Measurements from ENCODE around the gene SLC39A9. TPM values are rescaled to one million over a fixed set of nuclear protein-coding genes. Genes with fewer than 3 reads are reported as not detected.

The SLC39A9 gene
- total RNA-seq, 1 experiment from 2014 or later: 63.4 TPM

- Histone ChIP-seq H3K4me3 (ENCODE audit: low read depth in 2 of 2, low read length in 2 of 2) (no peak overlapping the region), H3K27me3 (ENCODE audit: control insufficient read depth, insufficient read depth, low read length) (no peaks in the 10 kb centered on the region), H3K4me1 (ENCODE audit: control insufficient read depth, insufficient read depth, low read length) (no peaks in the 10 kb centered on the region), H3K9me3 (ENCODE audit: control insufficient read depth, insufficient read depth, low read depth, low read length) (no peaks in the 10 kb centered on the region), H3K27ac (ENCODE audit: low read length) (no peak overlapping the region), H3K36me3 (ENCODE audit: control insufficient read depth, insufficient read depth, low read length) (no peaks in the 10 kb centered on the region)
- ATAC-seq (no peak), DNase-seq (ENCODE audit: low read depth, low spot score) (no peak)
- intact Hi-C loops (cut with micrococcal nuclease; ENCODE audit: unreplicated experiment) (no loop called here), in situ Hi-C loops (cut with HindIII; ENCODE audit: low pct_unique_long_range_greater_than_20kb, low sequenced_read_pairs) (no loop called here)
- CTCF ChIA-PET: interaction anchor here (0.5 to 0.6 kb wide), 2 partner anchors 220 to 810 kb away, joined by 3 to 10 read pairs; no protein-coding TSS in a partner anchor
- POLR2A ChIA-PET: no interaction called here
- no peak for TF ChIP-seq REST (IDR thresholded peaks at IDR 0.05; ENCODE audit: insufficient read depth in 1 of 2, low read depth in 2 of 2, low read length in 1 of 2)
- TF ChIP-seq, protein P1, sequence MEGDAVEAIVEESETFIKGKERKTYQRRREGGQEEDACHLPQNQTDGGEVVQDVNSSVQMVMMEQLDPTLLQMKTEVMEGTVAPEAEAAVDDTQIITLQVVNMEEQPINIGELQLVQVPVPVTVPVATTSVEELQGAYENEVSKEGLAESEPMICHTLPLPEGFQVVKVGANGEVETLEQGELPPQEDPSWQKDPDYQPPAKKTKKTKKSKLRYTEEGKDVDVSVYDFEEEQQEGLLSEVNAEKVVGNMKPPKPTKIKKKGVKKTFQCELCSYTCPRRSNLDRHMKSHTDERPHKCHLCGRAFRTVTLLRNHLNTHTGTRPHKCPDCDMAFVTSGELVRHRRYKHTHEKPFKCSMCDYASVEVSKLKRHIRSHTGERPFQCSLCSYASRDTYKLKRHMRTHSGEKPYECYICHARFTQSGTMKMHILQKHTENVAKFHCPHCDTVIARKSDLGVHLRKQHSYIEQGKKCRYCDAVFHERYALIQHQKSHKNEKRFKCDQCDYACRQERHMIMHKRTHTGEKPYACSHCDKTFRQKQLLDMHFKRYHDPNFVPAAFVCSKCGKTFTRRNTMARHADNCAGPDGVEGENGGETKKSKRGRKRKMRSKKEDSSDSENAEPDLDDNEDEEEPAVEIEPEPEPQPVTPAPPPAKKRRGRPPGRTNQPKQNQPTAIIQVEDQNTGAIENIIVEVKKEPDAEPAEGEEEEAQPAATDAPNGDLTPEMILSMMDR (IDR thresholded peaks at IDR 0.05): no peak
- no peak for TF ChIP-seq POLR2AphosphoS5 (IDR thresholded peaks at IDR 0.05; ENCODE audit: low read depth, low read length)
- TF ChIP-seq TCF7L2 (IDR thresholded peaks at IDR 0.05; ENCODE audit: low read depth, low read length): no peak
- TF ChIP-seq SIN3A (IDR thresholded peaks at IDR 0.05; ENCODE audit: borderline replicate concordance, insufficient read depth, low read depth, low read length): no peak
- no TSS peak for BruUV-seq (replicated peaks)
Observed at GRCh38 chr14:69504775-69505174, 106.3 kb downstream of the SLC39A9 start.

GRCh38 chr14:69505338-69506240, 107.1 kb downstream of the SLC39A9 start:
- ATAC-seq: no peak
- Histone ChIP-seq H3K4me1 (ENCODE audit: control insufficient read depth, insufficient read depth, low read length) (no peaks in the 10 kb centered on the region), H3K27me3 (ENCODE audit: control insufficient read depth, insufficient read depth, low read length) (no peaks in the 10 kb centered on the region), H3K9me3 (ENCODE audit: control insufficient read depth, insufficient read depth, low read depth, low read length) (no peaks in the 10 kb centered on the region), H3K4me3 (ENCODE audit: low read depth in 2 of 2, low read length in 2 of 2) (no peak overlapping the region), H3K36me3 (ENCODE audit: control insufficient read depth, insufficient read depth, low read length) (no peaks in the 10 kb centered on the region), H3K27ac (ENCODE audit: low read length) (no peak overlapping the region)
- TF ChIP-seq SIN3A (IDR thresholded peaks at IDR 0.05; ENCODE audit: borderline replicate concordance, insufficient read depth, low read depth, low read length): no peak
- no peak for TF ChIP-seq REST (IDR thresholded peaks at IDR 0.05; ENCODE audit: insufficient read depth in 1 of 2, low read depth in 2 of 2, low read length in 1 of 2)
- no peak for TF ChIP-seq TCF7L2 (IDR thresholded peaks at IDR 0.05; ENCODE audit: low read depth, low read length)
- TF ChIP-seq, protein P1 (IDR thresholded peaks at IDR 0.05): no peak
- DNase-seq (ENCODE audit: low read depth, low spot score): no peak
- BruUV-seq (replicated peaks): no TSS peak
- ChIA-PET POLR2A (no interaction called here), CTCF (interaction anchor here (0.5 to 0.6 kb wide), 2 partner anchors 220 to 811 kb away, joined by 3 to 10 read pairs; no protein-coding TSS in a partner anchor)
- intact Hi-C loops (cut with micrococcal nuclease; ENCODE audit: unreplicated experiment): no loop called here
- in situ Hi-C loops (cut with HindIII; ENCODE audit: low pct_unique_long_range_greater_than_20kb, low sequenced_read_pairs): no loop called here

Measured in Panc1 (cell line).